Rectal smooth muscle tissue (tissue), 1 donor: Measurements from ENCODE around the gene CLCNKB.

Experiments
- H3K27ac ChIP-seq: one replicate; pipeline ENCODE4 v1.7.0; 2013; ENCODE audit warnings: low read depth, low read length, inconsistent platforms
- H3K27me3 ChIP-seq: one replicate; pipeline ENCODE4 v1.7.0; 2013; ENCODE audit warnings: low read length; ENCODE audit not compliant: control insufficient read depth, insufficient read depth
- H3K36me3 ChIP-seq: one replicate; pipeline ENCODE4 v1.7.0; 2013; ENCODE audit warnings: low read length; ENCODE audit not compliant: control insufficient read depth, insufficient read depth
- H3K4me1 ChIP-seq: one replicate; pipeline ENCODE4 v1.7.0; 2013; ENCODE audit warnings: low read length; ENCODE audit not compliant: control insufficient read depth, insufficient read depth
- H3K4me3 ChIP-seq: one replicate; pipeline ENCODE4 v1.7.0; 2013; ENCODE audit warnings: low read length
- H3K9ac ChIP-seq: one replicate; pipeline ENCODE4 v1.7.0; 2013; ENCODE audit warnings: low read length

The CLCNKB gene

GRCh38 chr1:16077406-16078245 lies 34.0 kb downstream of the CLCNKB start:
- no peak overlapping the region for H3K27ac ChIP-seq
- H3K27me3 ChIP-seq = peaks cover 5% of the 10 kb centered on the region
- peaks cover 4% of the 10 kb centered on the region for H3K4me1 ChIP-seq
- H3K9ac ChIP-seq = no peak overlapping the region
- H3K36me3 ChIP-seq = no peaks in the 10 kb centered on the region
- H3K4me3 ChIP-seq = no peak overlapping the region

- no peak overlapping the region for H3K4me3 ChIP-seq
- peaks cover 4% of the 10 kb centered on the region for H3K4me1 ChIP-seq
- no peak overlapping the region for H3K27ac ChIP-seq
- peaks cover 2% of the 10 kb centered on the region for H3K27me3 ChIP-seq
- H3K9ac ChIP-seq = peak overlapping the region; percentile 21
- H3K36me3 ChIP-seq = no peaks in the 10 kb centered on the region
Measured at GRCh38 chr1:16078925-16079656, 35.5 kb downstream of the CLCNKB start.

- Histone ChIP-seq H3K36me3 (no peaks in the 10 kb centered on the region), H3K27ac (no peak overlapping the region), H3K4me1 (peaks cover 4% of the 10 kb centered on the region), H3K9ac (no peak overlapping the region), H3K4me3 (no peak overlapping the region), H3K27me3 (no peaks in the 10 kb centered on the region)
Measured at GRCh38 chr1:16080422-16081150, 37.0 kb downstream of the CLCNKB start.

- Histone ChIP-seq H3K36me3 (no peaks in the 10 kb centered on the region), H3K4me3 (no peak overlapping the region), H3K27me3 (no peaks in the 10 kb centered on the region), H3K27ac (no peak overlapping the region), H3K9ac (no peak overlapping the region), H3K4me1 (peaks cover 4% of the 10 kb centered on the region)
Measured at GRCh38 chr1:16081636-16082035, 38.1 kb downstream of the CLCNKB start.

- Histone ChIP-seq H3K9ac (no peak overlapping the region), H3K27me3 (no peaks in the 10 kb centered on the region), H3K4me1 (peaks cover 4% of the 10 kb centered on the region), H3K27ac (no peak overlapping the region), H3K36me3 (no peaks in the 10 kb centered on the region), H3K4me3 (no peak overlapping the region)
Measured at GRCh38 chr1:16082283-16083038, 38.9 kb downstream of the CLCNKB start.

GRCh38 chr1:16083486-16083885 lies 39.9 kb downstream of the CLCNKB start:
- Histone ChIP-seq H3K4me3 (no peak overlapping the region), H3K4me1 (peaks cover 4% of the 10 kb centered on the region), H3K27ac (no peak overlapping the region), H3K36me3 (no peaks in the 10 kb centered on the region), H3K9ac (no peak overlapping the region), H3K27me3 (no peaks in the 10 kb centered on the region)

- Histone ChIP-seq H3K27ac (no peak overlapping the region), H3K4me3 (no peak overlapping the region), H3K27me3 (no peaks in the 10 kb centered on the region), H3K4me1 (no peaks in the 10 kb centered on the region), H3K9ac (no peak overlapping the region), H3K36me3 (no peaks in the 10 kb centered on the region)
Measured at GRCh38 chr1:16085522-16085921, 41.9 kb downstream of the CLCNKB start.

- no peak overlapping the region for H3K27ac ChIP-seq
Measured at GRCh38 chr1:16087733-16088132, 44.2 kb downstream of the CLCNKB start.

GRCh38 chr1:16088351-16088911 lies 44.8 kb downstream of the CLCNKB start:
- no peaks in the 10 kb centered on the region for H3K4me1 ChIP-seq
- no peaks in the 10 kb centered on the region for H3K27me3 ChIP-seq
- H3K4me3 ChIP-seq = no peak overlapping the region
- H3K27ac ChIP-seq = no peak overlapping the region
- H3K9ac ChIP-seq = no peak overlapping the region
- no peaks in the 10 kb centered on the region for H3K36me3 ChIP-seq

More at GRCh38 chr1:16087733-16088132, 44.2 kb downstream of the CLCNKB start:
- H3K9ac ChIP-seq = no peak overlapping the region
- H3K4me3 ChIP-seq = no peak overlapping the region
- H3K36me3 ChIP-seq = no peaks in the 10 kb centered on the region
- no peaks in the 10 kb centered on the region for H3K4me1 ChIP-seq
- no peaks in the 10 kb centered on the region for H3K27me3 ChIP-seq

- no peak overlapping the region for H3K27ac ChIP-seq
- no peak overlapping the region for H3K4me3 ChIP-seq
- no peaks in the 10 kb centered on the region for H3K4me1 ChIP-seq
- no peaks in the 10 kb centered on the region for H3K36me3 ChIP-seq
- no peaks in the 10 kb centered on the region for H3K27me3 ChIP-seq
- H3K9ac ChIP-seq = no peak overlapping the region
Measured at GRCh38 chr1:16088996-16089395, 45.4 kb downstream of the CLCNKB start.

- Histone ChIP-seq H3K4me3 (no peak overlapping the region), H3K4me1 (no peaks in the 10 kb centered on the region), H3K9ac (no peak overlapping the region), H3K27me3 (no peaks in the 10 kb centered on the region), H3K27ac (no peak overlapping the region), H3K36me3 (no peaks in the 10 kb centered on the region)
Measured at GRCh38 chr1:16090076-16090826, 46.7 kb downstream of the CLCNKB start.
